Embryonic facial prominence (tissue), 1 donor: Measurements from ENCODE around the gene ANKFY1.
"Not testable (repeated sequence)": the region's sequence is repeated elsewhere in the genome, so short reads cannot be mapped to it uniquely, and the experiment has no call there.

Experiments
- DNase-seq: peaks from one replicate; pipeline ENCODE4 v3.0.0-alpha.2; 2016; ENCODE audit errors: extremely low spot score

The ANKFY1 gene

GRCh38 chr17:4261452-4261851, 2.3 kb downstream of the ANKFY1 start:
- DNase-seq = no peak

- no peak for DNase-seq
Measured at GRCh38 chr17:4258867-4259266, 4.9 kb downstream of the ANKFY1 start.

- DNase-seq = no peak
Measured at GRCh38 chr17:4256952-4257351, 6.8 kb downstream of the ANKFY1 start.

DNA sequence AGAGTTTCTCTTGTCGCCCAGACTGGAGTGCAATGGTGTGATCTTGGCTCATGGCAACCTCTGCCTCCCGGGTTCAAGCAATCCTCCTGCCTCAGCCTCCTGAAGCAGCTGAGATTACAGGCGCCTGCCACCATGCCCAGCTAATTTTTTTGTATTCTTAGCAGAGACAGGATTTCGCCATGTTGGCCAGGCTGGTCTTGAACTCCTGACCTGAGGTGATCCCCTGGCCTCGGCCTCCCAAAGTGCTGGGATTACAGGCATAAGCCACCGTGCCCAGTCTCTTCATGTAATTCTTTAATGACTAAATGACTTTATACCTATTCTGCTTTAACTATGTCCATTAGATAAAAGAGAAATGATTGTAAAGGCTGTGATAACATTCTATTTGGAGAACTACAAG, 8.5 kb downstream of the ANKFY1 start:
- not testable (repeated sequence) for DNase-seq

GRCh38 chr17:4250887-4251286, 12.9 kb downstream of the ANKFY1 start:
- DNase-seq = no peak

DNA sequence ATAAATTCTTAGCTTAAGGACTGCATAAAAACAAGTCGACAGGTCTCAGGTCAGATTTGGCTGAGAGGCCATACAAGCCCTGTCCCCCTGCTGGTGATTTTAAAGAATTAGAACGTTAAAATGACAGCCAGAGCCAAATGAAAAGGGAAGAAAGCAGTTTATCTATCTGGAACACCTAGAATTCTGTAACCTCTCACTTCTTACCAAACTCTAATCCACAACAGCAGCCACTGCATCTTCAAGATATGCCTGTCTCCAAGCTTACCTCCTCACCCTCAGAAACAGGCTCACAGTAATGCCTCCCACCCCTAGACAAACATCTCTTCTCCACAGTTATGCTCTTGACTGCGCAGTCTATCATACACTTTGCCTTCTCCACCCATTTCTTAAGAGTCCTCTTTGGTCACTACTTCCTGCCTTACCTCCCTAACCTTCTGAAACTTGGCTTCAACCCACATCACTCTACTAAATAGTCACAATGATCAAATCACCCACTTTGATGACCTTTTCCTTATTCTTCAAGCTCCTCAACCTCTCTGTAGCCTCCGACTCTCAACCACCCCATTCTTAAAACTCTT, 14.2 kb downstream of the ANKFY1 start:
- no peak for DNase-seq

- no peak for DNase-seq
Measured at GRCh38 chr17:4248504-4249277, 15.1 kb downstream of the ANKFY1 start.

DNA sequence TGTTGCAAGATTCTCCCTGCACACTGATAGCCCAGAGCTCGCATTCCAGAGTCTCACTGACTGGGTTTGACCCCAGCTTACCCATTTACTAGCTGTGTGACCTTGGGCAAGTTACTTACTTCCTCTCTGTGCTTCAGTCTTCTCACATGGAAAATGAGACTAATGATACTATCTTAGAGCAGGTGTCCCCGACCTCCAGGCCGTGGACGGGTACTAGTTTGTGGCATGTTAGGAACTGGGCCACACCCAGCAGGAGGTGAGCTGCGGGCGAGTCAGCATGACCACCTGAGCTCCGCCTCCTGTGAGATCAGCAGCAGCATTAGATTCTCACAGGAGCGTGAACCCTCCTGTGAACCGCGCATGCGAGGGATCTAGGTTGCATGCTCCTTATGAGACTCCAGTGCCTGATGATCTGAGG, 15.8 kb downstream of the ANKFY1 start:
- no peak for DNase-seq

DNA sequence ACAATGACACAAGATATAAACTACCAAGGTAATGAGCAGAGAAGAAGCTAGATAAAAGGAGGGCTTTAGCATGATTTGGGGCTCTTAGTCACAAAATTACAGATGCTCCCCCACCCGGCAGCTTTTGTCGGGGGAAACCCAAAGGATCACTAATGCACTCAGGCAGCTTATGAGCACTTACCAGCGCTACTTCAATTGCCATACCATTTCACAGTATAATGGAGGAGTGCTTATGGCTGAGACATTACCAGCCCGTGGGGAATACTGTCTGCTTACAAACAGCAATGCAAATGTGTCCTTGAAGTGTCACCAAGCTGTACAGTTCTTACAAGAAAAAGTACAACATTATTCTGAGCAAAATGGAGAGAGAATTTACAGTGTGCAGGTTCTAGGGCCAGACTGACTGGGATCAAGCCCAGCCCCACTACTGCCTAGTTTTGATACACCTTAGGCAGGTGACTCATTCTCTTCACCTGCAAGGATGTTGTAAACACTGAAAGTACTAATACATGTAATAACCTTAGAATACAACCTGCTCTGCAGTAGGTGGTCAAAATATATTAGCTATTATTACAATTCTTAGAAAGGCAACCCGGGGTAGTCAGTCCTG, 16.3 kb downstream of the ANKFY1 start:
- no peak for DNase-seq

- no peak for DNase-seq
Measured at GRCh38 chr17:4246674-4247073, 17.1 kb downstream of the ANKFY1 start.

DNA sequence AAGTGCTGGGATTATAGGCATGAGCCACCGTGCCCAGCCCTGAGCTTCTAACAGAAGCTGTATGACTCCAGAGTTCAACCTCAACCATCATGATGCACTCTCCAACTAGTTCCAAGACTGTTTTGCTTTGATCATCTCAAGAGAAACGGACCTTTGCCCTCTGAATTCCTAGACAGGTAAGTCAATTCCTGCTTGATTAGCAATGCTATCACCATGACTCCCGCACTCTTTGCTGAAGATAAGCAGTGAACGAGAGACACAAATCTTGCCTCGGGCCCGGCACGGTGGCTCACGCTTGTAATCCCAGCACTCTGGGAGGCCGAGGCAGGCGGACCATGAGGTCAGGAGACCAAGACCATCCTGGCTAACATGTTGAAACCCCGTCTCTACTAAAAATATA, 22.2 kb downstream of the ANKFY1 start:
- DNase-seq = no peak

- no peak for DNase-seq
Measured at GRCh38 chr17:4236456-4236855, 27.3 kb downstream of the ANKFY1 start.

DNA sequence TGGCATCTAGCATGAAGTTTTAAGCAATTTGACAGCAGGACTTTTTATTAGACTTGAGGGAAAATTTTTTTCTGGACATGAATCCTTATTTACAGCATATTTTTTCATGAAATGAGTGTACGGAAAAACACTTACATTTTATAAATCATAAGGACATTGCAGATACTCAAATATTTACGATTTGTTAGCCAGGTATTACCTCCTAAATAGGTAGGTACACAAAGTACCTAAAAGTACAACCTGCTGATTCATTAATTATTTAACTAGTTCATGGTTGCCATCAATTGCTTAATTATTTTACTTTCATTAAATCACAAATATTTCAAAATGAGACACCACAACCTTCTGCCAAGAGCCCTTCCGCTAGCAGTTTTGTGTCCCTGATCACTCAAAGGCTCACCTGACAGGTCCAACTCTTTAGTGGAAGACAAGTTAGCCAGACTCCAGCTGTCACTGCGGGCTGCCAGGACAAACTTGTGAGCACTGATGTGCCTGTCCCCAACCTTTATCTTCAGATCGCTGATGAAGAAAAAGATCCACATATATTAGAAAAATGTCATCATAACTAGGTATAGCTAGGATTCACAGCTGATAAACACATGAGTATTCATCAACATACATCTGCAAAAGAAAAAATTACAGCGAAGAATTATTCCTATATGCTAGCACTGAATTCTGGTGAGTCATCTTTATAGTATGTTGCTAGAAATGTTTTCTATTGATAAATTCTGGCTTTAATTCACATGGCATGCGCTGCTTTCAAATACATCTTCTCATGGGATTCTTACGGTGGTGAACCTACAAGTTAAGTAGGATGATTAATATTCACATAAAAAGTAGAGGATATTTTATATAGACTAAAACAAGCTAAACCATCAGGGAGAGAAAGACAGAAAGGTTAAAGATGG, 28.2 kb downstream of the ANKFY1 start:
- no peak for DNase-seq

DNA sequence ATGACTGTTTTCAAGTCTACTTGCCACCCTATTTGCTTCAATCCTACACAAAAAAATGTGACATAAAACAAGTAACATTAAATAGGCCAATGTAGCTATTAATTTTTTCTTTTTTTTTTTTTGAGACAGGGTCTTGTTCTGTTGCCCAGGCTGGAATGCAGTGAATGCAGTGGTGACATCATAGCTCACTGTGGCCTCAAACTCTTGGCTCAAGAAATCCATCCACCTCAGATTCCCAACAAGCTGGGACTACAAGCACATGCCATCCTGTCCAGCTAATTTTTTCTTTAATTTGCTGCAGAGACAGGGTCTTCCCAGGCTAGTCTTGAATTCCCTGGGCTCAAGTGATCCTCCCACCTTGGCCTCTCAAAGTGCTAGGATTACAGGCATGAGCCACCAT, 29.4 kb downstream of the ANKFY1 start:
- DNase-seq = no peak

- no peak for DNase-seq
Measured at GRCh38 chr17:4233668-4234258, 30.0 kb downstream of the ANKFY1 start.

DNA sequence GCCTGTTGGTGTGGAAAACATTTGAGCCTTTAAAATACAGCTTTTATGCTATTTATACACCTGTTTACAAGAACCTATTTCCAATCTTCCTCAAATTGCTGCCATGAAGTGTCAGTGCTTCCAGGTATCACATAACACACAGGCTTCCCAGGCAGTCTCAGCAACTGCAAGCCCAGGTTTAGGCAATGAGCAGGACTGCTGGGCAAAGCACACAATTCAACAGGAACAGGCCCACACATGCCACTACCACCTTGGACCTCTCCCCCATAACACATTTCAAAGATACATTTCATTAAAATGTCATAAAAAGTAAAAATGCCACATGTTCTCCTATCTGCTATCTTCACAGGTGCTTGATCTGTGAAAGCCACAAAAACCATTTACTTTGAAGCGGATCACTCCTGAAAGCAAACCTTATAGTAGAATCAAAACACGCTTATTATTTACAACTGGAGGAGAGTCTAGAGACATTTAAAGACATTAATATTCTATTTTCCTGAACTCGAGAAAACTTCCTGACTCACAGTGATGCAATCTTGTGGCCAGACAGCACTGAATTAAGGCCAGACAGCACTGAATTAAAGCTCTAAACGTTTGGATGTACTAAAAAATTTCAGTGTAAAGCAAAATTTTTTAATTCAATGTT, 31.5 kb downstream of the ANKFY1 start:
- DNase-seq = no peak

DNA sequence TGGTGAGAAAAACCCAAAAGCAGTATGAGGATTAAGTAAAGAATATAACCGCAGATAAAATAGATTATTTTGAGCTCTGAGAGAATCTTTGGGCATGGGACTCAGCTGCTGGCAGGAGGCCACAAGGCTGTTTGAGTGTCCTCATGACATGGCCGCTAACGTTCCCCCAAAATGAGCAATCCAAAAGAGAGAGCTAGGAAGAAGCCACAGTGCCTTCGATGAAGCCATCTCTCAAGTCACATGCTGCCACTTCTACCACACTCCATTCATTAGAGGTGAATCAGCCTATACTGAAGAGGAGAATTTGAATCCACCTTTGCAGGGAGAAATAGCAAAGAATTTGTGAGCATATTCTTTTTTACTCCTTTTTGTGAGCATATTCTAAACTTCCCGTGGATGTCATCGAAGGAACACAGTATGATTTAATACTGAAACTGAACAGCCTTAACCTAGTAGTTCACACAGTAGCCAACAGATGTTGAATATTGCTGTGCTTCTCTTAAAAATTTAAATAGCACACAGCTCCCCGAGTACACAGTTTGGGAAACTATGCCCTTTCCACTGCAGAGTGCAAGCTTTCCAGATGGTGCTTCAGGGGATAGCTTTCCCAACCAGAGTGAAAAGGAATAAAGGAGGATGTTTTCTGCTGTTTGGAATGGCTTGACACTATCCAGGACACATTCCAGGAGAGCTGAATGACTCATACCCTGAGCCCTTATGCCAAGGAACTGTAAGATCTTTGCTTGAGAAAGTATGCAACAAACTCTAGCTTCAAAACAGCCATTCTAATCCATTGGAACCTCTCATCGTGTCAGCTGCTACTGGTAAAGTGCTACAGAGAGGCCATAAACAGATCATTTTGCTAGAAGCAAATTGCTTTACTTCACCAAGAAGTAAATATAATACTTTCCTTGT, 33.9 kb downstream of the ANKFY1 start:
- DNase-seq = no peak

GRCh38 chr17:4221899-4222659, 41.7 kb downstream of the ANKFY1 start:
- no peak for DNase-seq

- no peak for DNase-seq
Measured at GRCh38 chr17:4221163-4221562, 42.6 kb downstream of the ANKFY1 start.
